Activated effector memory CD4-positive, alpha-beta T cell treated with Interleukin-2 at 50 U/mL for 16 hours (primary cell): ENCODE measurements around the gene NRP2.

Experiments used
- DNase-seq: peaks from one replicate; pipeline ENCODE4 v3.0.0-alpha.2; 2020

The NRP2 gene

DNA sequence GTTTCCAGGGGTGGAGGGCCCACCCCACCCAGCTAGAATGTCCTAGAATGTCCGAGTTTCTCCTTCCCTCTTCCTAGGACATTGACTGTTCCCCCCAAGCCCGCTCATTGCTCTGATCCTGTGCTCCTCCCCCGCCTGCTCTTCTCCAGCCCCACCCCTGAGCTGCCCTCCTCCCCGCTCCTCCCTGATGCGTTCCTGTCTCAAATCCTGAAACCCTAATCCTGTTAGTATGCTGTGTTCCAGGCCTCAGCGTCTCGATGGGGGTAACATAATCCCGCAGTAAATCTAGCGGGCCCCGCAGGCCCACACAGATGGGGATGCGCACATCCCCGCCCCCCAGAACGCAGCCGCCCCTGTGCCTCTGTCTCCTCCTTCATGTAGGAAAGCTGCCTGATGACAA lies 51.3 kb downstream of the NRP2 start:
- DNase-seq: no peak

- DNase-seq: no peak
These were observed 52.2 kb downstream of the NRP2 start for GRCh38 chr2:205734436-205735037.

- DNase-seq: no peak
These were observed 56.0 kb downstream of the NRP2 start for GRCh38 chr2:205738117-205738968.

DNA sequence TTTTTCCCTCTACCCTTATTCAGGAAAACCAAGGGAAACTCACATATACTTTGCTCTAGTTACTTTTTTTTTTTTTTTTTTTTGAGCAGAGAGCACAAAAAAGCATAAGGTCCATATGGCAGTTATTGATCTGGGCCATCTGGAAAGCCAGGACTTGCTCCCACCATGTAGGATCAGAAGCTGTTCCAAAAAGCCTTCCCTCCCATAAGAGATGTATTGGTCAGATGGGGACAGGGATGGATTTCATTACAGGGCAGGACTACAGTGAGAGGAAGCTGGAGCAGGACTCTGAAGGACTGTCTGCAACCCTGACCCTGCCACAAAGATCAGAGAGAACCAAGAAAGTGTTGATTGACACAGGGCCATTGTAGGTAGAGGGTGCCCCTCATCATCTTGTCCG lies 57.3 kb downstream of the NRP2 start:
- no peak for DNase-seq

DNA sequence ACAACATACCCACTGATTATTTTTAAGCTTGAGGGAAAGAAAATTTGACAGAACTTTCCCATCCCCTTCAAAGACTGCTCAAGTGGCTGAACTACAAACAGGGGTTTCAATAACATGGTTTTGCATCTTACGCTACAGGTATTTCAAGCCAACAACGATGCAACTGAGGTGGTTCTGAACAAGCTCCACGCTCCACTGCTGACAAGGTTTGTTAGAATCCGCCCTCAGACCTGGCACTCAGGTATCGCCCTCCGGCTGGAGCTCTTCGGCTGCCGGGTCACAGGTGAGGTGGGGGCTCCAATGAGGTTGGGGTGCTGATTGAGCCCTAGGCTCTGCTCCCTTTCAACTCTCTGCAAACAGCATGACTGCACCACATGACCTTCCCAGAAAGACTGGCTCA lies 58.1 kb downstream of the NRP2 start:
- DNase-seq: no peak

DNA sequence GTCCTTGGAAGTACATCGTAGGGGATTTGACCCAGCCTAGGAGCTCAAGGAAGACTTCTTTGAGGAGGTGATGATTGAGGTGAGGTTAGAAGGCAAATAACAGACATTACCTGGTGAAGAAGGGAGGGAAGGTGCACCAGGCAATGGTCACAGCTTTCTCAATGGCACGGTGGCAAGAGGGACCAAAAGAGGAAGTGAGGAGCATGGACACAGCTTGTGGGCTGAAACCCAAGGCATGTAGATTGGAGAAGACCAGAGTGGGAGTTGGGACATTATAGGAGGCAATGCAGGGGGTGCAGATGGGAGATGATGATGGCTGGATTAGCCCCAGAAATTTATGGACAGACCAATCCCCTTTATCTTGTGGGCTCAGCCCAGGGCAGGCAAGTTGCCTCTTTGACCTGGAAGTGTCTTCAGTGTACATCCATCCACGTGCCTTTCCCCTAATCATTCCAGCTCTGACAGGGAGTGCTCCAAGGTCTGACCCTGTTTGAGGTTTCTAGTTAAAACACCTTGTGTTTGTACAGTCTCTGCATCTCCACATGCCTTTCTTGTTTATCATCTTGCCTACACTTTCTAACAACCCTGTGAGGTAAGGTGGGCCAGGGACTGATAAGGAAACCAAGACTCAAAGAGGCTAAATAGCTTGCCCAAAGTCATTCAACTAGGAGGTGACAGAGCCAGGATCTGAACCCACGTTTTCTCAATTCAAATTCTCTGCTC lies 59.1 kb downstream of the NRP2 start:
- DNase-seq: no peak

GRCh38 chr2:205743137-205743536 lies 60.8 kb downstream of the NRP2 start:
- DNase-seq: no peak

DNA sequence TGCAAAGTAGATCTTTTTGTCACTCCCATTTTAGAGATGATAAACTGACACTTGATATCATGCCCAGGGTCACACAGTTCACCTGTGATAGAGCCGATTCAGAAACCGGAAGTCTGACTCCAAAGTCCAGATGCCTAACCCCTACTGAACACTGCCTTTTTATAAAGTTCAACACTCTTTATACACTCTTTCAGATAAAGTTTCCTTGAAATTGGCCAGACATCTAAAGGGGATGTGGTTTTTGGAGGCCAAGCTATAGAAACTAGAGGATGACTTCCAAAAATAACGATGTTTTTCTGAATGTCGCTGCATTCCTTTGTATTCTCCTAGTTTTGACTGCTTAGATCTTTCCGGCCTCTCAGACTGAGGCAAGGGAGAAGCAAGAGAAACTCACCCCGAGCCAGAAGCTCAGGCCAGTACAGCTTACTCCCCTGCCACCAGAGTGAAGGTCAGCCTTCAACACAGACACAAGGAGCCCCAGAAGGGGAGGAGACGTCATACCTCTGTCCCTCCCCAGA lies 61.8 kb downstream of the NRP2 start:
- no peak for DNase-seq

DNA sequence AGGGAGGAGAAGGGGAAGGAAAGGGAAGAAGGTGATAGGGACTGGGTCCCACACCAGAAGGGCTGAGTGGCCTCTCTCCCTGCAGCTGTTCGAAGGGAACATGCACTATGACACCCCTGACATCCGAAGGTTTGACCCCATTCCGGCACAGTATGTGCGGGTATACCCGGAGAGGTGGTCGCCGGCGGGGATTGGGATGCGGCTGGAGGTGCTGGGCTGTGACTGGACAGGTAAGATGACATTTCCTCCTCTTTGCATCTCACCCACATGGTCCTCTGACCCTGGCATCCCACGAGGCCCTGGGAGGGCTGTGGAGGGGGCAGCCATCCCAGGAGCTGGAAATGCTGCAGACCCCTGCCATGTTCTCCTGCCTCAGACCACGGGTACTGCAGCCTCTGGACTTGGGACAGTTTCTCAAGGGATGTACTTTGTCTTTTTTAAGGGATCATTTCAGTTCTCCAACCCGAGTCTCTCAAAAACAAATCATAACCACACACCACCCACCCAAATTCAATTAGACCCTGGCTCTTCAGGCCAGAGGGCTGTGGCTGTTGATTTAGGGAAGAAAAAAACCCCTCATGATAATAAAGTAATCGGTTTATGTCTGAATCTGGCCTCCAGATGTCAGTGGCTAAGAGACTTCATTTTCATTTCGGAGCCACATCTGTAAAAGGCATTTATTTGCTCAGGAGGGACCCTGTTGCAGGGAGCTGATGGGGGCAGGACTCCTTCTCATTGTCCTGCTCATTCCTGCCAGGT lies 63.5 kb downstream of the NRP2 start:
- no peak for DNase-seq

DNA sequence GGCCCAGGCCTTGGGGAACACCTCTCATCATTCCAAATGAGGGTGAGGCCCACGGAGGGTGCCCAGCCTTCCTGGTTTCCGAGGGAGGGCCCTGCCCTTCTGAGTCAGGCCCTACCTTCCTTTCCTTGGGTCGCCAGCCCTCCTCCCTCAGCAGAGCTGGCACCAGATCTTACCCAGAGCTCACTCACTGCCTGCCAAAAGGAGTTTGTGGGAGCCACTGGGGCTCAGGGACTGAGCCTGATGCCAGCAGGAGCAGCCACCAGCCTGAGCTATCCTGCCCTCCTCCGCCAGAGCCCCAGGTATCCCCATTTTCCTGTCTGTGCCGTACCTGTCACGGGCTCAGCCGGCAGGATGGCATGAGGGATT lies 64.1 kb downstream of the NRP2 start:
- no peak for DNase-seq

GRCh38 chr2:205747829-205748386 lies 65.6 kb downstream of the NRP2 start:
- no peak for DNase-seq

DNA sequence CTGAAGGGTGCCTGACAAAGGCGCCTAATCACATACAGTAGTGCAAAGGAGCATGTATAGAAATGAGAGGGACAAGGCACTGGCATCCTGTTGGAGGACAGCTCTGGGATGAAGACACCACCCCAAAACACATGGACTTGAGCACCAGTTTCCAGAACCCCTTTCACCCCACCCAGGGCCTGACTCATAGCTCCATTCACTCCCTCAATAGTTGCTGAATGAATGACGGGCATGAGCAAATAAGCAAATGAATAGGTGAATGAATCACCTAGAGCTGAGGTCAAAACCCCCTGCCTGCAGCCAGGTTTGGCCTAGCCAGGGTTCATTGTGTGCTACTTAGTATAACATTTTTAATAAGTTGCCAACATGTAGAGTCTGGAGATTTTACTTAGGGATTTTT lies 66.3 kb downstream of the NRP2 start:
- no peak for DNase-seq

DNA sequence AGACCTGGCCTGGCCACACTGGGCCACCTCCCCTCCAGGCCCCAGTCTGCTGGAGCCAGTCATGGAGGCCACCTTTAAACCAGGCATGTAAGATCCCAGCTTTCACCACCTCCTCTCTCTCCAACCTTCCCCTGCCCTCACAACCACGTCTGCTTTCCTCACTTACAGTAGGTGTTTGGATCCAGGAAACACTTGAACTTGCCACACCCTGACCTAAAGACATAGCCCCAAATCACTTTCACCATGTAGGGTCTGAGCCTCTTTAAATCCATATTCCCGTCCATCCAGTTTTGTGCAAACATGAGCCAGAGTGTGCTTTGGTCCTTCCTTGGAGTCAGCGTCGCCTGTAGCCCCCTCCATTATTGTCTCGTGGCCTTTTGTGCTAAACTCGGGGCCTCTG lies 66.8 kb downstream of the NRP2 start:
- DNase-seq: no peak

GRCh38 chr2:205750797-205751196 lies 68.5 kb downstream of the NRP2 start:
- no peak for DNase-seq

DNA sequence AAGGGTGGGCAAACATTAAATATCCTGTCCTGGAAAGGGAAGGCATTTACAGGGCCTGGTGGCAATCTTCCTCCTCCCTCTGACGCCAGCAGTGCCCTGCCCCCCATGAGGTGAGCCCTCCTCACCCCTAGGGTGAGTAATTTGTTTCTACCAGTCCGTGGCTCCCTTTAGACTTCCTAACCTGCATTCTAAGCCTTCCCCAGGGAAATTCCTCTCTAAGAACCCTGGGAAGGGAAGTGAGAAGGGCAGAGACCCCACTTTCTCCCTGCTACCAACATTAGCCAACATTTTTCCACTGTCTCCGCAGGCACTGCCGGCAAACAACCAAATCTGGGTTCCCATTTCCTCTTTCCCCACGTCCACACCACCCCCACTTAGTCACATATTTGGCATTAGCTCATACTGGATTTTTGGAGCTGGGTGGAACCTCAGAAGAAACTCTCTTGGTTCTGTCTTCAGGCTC lies 69.3 kb downstream of the NRP2 start:
- no peak for DNase-seq

DNA sequence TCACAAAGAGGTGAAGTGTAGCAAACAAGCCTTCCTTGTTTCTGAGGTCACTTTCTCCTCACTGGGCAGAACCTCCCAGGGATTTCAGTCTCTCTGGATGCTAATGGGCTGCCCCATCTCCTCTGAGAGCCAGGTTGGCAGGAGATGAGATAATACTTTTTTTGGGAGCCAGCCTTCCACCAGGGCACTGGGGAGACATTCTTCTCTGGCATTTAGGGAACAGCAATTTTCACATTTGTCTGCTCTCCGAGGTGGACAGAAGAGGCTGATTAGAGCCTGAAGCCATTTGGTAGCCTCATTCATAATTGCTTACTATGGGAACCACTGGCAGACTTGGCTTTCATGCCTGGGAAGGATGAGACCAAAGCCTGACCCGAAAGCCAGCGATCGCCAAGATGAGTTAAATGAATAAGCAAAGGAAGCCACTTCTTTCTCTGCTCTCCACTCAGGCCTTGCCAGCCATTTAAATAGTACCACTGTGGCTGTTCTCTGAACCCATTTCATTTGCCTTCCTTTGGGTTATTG lies 70.1 kb downstream of the NRP2 start:
- no peak for DNase-seq

- no peak for DNase-seq
These were observed 70.6 kb downstream of the NRP2 start for GRCh38 chr2:205752924-205753323.

DNA sequence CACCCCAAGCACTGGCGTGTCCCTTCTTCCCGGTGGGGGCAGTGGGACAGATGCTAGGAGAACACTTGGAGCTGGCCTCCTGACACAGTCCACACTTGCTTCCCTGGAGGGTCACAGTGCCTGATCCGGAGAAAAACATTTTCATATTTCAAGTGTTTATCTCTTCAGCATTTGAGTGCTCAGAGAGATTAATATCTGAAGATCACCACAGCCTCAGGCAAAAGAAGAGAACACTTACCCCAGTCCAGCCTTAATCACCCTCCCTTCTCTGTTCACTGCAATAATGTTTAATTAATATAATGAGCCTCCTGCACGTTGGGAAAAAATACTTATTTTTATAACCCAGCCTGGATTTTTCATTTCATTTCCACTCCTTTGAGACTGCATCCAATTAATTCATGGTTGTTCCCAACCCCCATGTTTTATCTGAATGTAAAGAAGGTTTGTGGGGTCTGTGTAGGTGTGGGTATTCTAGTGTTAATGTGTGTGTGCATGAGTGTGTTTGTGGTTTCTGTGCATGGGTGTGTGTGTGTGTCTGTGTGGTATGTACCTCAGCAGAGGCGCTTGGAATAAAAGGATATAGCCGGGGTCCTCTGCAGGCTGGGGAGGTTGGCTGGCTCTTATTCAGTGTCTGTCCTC lies 72.1 kb downstream of the NRP2 start:
- DNase-seq: no peak

DNA sequence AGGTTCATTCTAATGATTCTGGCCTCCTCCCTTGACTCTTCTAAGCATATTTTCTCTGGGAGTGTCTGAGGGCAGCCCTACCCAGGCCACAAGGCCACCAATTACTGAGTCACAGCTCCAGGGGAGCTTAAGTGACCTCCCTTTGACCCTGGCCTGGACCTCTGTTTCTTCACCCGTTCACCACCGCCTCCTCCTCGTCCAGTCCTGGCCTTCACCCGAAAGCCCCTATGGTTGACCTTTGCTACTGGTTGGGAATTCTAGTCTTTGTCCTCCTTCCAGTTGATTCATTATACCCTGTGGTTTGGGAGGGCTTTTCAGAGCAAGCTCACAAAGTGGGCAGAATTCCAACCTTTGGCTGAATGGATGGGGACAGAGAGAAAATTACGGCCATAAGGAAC lies 72.6 kb downstream of the NRP2 start:
- no peak for DNase-seq

DNA sequence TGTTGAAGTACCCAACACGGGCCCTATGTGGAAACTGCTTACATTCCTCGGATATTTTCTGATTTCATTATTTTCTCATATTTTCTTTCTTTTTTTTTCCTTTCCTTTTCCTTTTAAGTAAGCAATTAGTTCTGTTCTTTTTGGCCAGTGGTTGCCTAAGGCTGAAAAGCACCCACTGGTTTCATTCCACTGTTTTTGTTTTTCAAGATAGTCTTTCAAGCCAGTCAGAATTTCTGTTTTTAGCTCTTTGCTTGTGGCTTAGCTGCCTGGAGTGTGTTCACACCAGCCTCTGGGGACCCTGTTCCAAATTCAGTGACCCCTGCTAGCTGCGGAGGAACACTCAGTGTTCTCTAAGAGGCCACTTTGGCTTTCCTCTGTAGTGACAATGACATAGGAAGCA lies 73.6 kb downstream of the NRP2 start:
- DNase-seq: no peak

GRCh38 chr2:205757271-205757670 lies 75.0 kb downstream of the NRP2 start:
- DNase-seq: no peak

- DNase-seq: no peak
These were observed 75.8 kb downstream of the NRP2 start for GRCh38 chr2:205758051-205758450.
